HG03066 (cell line): ENCODE measurements around the gene NAV3.
A peak's percentile ranks its signal among the peaks of the same experiment; 100 is the strongest.

Source experiments
- ATAC-seq: cut with Tn5 transposase; IDR thresholded peaks from one replicate; pipeline ENCODE4 v1.9.1; 2021; ENCODE audit warnings: low read depth; ENCODE audit not compliant: unreplicated experiment

Gene NAV3

GRCh38 chr12:77830583-77831351 is at the start of gene NAV3:
Gene NAV3 (plus strand): TSS chr12:77830894. CDS start chr12:77831462, 568 bp downstream.
- no peak for ATAC-seq

- no peak for ATAC-seq
These were observed 48.7 kb upstream of the NAV3 start for GRCh38 chr12:77782034-77782433.

GRCh38 chr12:77782766-77783165 is 47.9 kb upstream of the NAV3 start:
- no peak for ATAC-seq

GRCh38 chr12:77785211-77785610 is 45.5 kb upstream of the NAV3 start:
- no peak for ATAC-seq

- ATAC-seq: no peak
These were observed 44.0 kb upstream of the NAV3 start for GRCh38 chr12:77786675-77787074.

GRCh38 chr12:77788231-77789168 is 42.2 kb upstream of the NAV3 start:
- ATAC-seq: no peak

DNA sequence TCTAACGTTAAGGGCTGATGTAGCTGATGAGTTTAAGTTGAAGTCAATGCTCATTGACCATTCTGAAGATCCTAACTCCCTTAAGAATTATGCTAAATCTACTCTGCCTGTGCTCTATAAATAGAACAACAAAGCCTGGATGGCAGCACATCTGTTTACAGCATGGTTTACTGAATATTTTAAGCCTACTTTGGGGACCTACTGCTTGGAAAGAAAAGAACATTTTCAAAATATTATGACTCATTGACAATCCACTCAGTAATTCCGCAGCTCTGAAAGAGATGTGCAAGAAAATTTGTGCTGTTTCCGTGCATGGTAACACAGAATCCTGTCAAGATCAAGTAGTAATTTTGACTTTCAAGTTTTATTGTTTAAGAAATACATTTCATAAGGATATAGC is 35.0 kb upstream of the NAV3 start:
- ATAC-seq: no peak

DNA sequence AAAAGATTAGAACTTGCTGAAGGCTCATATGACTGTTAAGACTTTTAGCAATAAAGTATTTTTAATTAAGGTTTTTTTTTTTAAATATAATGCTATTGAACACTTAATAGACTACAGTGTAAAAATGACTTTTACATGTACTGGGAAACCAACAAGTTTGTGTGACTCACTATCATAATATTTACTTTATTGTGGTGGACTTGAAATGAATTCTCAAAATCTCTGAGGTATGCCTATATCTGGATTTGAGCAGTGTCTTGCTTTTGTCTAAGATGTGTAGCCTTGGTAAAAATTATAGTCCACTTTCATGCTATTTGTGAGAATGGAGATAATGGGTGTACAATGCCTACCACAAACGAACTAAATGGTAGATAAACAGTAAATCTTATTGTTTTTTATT is 33.9 kb upstream of the NAV3 start:
- no peak for ATAC-seq

- ATAC-seq: no peak
These were observed 30.2 kb upstream of the NAV3 start for GRCh38 chr12:77800501-77800900.

GRCh38 chr12:77808534-77808933 is 22.2 kb upstream of the NAV3 start:
- ATAC-seq: no peak

DNA sequence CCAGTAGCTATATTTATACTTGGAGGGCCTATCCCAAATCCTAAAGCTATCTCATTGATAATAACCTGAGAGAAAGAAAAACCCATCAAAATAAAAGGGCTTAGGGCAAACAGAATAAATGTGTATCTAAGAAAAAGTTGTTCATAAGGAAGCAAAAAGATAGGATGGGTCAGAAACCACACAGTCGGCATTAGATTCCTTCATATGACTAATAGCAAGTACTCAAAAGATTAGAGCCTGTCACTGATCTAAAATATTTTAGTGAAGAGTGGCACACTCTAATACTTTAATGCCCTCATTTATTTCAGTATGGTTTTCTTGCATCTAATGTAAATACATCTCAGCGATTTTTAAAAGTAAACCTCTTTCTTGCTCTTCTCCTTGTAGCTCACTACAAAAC is 17.1 kb upstream of the NAV3 start:
- ATAC-seq: no peak

- no peak for ATAC-seq
These were observed 16.3 kb upstream of the NAV3 start for GRCh38 chr12:77814386-77814785.

- ATAC-seq: peak; percentile 91
These were observed 14.5 kb upstream of the NAV3 start for GRCh38 chr12:77816196-77816595.

DNA sequence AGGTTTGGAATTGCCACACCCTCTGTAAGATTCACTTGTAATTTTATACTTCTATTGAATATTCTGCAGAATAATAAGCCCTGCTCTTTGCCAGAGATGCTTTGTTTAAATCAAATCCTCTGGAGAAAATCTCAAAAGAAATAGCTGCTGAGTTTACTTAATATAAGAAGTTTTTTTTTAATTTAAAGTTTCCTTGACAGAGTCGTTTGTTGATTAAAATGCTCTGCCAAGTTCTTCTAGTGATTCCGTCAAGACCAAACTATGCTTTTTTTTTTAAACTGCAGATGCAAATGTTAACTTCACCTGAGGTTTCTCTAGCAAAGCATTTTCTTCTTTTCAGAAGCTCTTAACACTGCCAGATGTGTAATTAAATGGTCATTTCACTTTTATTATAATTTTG is 13.4 kb upstream of the NAV3 start:
- ATAC-seq: no peak

DNA sequence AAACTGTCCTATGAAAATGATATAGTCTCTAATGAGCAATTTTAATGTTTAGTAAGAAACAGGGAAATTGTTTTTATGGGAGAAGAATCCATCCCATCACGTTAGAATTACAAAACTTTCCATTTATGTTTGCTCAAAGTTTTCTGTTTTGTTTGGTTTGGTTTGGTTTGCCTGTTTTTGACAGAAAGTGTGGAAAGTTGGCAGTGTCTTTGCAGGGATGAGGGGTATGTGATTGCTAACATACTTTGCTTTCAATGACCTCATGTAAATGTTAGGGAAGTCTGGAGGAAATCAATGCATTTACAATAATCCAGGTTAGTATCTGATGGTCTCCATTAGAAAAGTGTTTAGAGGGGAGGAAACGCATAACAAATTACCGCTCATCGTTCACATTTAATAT is 12.3 kb upstream of the NAV3 start:
- no peak for ATAC-seq

DNA sequence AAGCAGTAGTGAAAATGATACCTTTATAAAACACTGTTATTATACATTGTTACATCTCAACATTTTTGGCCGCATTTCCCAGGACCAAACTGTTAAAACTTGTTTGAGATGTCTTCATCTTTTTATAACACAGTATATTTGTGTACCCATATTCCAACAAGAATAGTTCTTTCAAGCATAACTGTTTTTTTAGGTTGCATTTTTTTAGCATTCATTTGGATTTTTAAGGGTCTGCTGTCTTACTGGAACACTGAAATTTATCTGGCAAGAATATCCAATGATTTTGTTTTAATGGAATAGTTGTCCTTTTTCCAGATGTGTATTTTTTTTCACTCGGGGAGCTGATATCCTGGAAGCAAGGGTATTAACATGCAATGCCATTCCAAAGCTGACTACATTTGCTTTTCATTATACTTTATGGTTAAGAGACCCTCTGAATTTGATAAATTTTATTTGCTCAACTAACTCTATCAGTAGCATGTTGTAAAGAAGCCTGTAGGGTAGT is 8.9 kb upstream of the NAV3 start:
- no peak for ATAC-seq

DNA sequence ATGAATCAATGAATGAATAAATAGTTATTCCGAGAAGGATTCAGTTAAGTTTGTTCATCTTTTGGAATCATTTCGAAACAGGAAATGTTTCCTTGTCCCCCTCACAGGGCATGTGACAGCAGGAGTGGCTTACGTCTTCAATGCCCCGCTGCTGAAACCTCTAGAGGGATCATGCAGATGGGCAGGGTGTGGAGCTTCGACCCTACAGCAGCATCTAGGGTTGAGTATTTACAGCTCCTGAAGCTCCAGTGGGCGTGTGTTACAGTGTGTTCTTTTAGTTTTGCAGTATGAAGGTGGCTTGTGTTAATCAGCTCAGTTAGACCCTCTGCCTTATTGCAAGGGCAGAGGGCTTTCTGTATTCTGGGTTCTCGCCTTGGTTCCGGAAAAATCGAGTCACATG is 2.6 kb downstream of the NAV3 start:
- ATAC-seq: no peak

GRCh38 chr12:77834618-77835017 is 3.9 kb downstream of the NAV3 start:
- ATAC-seq: no peak

- ATAC-seq: no peak
These were observed 5.3 kb downstream of the NAV3 start for GRCh38 chr12:77835969-77836368.

DNA sequence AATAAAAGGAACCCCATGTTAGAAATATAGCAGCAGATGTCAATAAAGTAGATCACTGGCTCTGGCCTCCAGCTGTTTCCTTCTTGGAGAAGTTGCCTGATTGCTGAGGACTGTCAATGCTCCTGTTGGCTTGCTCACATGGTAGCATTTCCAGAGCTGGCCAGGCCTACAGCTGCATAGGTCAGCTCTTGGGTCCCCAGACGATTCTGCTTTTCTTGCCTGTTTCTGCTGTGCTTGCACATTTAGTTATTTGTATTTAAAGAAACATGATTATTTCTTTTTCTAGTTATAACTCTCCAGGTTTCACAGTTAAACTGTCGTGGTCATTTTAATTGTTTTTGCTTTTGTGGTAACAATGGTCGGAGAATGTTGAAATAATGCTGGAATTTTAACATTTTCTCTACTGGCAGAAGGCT is 7.2 kb downstream of the NAV3 start:
- no peak for ATAC-seq

DNA sequence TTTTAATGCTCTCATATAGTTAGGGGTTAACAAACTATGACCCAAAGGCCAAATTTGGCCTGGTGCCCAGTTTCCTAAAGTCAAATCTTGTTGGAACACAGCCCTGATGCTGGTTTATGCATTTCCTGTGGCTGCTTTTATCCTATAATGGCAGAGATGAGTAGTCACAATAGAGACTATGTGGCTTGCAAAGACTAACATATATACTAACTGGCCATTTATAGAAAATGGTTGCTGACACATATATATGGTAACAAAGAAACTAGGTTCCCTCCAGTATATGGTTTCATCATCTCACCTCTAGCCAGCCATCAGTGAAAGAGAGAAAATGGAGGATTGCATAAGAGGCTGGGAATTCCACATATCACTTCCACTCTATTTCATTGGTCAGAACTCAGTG is 10.8 kb downstream of the NAV3 start:
- ATAC-seq: no peak
